GM12878 (cell line): ENCODE measurements around the gene JDP2. TPM values are rescaled to one million over a fixed set of nuclear protein-coding genes. Genes with fewer than 3 reads are reported as not detected.
A peak's percentile ranks its signal among the peaks of the same experiment; 100 is the strongest.

Experiments used
- ATAC-seq: fragments of 200-7000 bp; cut with Tn5 transposase; 3 replicates; pipeline ENCODE4 v1.9.1; 2020; ENCODE audit warnings: mild to moderate bottlenecking, moderate library complexity
- BruUV-seq: library from RNA; stranded (reverse); fragments of 400-500 nt; replicated peaks from 2 replicates; lab custom pipeline; 2021; lab: Mats Ljungman, UMichigan
- CTCF ChIA-PET: fragments of 300-600 bp; sonication (Branson Sonifier 250); formaldehyde crosslinking; extraction: SDS; loops from one replicate; lab custom pipeline; 2021; ENCODE audit warnings: inconsistent platforms; lab: Yijun Ruan, JAX
- POLR2A ChIA-PET: fragments of 350-600 bp; formaldehyde crosslinking; extraction: SDS; loops from one replicate; lab custom pipeline; 2021; ENCODE audit warnings: inconsistent platforms; lab: Charles Lee
- RAD21 ChIA-PET: fragments of 300-600 bp; sonication (Branson Sonifier 250); formaldehyde crosslinking; loops from one replicate; lab custom pipeline; 2023; ENCODE audit warnings: antibody characterized with exemption; ENCODE audit not compliant: unreplicated experiment; lab: Charles Lee
- SMC1A ChIA-PET: fragments of 300-600 bp; sonication (Branson Sonifier 250); formaldehyde crosslinking; loops from one replicate; lab custom pipeline; 2023; ENCODE audit not compliant: unreplicated experiment, uncharacterized antibody; lab: Charles Lee
- DNase-seq: peaks from one replicate; pipeline ENCODE4 v3.0.0-alpha.2; 2011; ENCODE audit warnings: low read depth, low spot score
- FAIRE-seq: peaks from 3 replicates; lab custom pipeline; 2011; peaks lifted over from hg19 to GRCh38; lab: Jason Lieb, UNC
- H2AFZ ChIP-seq: 2 replicates; pipeline ENCODE4 v1.6.0; 2011; ENCODE audit warnings: low read depth, low read length, control low read depth; ENCODE audit not compliant: control insufficient read depth
- H3K27ac ChIP-seq: 2 replicates; pipeline ENCODE4 v1.5.1; 2011; ENCODE audit warnings: control low read depth; ENCODE audit not compliant: control insufficient read depth, insufficient read depth
- H3K27me3 ChIP-seq, 2 experiments: replicated peaks in 1 of 2; 2 replicates each; pipeline versions ENCODE4 v1.6.0 to v1.6.1; 2011; ENCODE audit warnings: low read length in 1 of 2; ENCODE audit not compliant: control insufficient read depth in 2 of 2, insufficient read depth in 2 of 2
- H3K36me3 ChIP-seq, 2 experiments: 2 replicates each; pipeline ENCODE4 v1.5.1; 2011; ENCODE audit warnings: low read length in 1 of 2; ENCODE audit not compliant: control insufficient read depth in 2 of 2, insufficient read depth in 2 of 2
- H3K4me1 ChIP-seq: 2 replicates; pipeline ENCODE4 v1.6.1; 2011; ENCODE audit warnings: mild to moderate bottlenecking, low read length, moderate library complexity, mixed read lengths; ENCODE audit not compliant: control insufficient read depth, insufficient read depth
- H3K4me2 ChIP-seq: 2 replicates; pipeline ENCODE4 v1.6.0; 2011; ENCODE audit warnings: control low read depth; ENCODE audit not compliant: control insufficient read depth, insufficient read depth
- H3K4me3 ChIP-seq: fragments of 200-600 bp; sonication (generic); 2 replicates; pipeline ENCODE4 v1.5.1; 2016
- H3K79me2 ChIP-seq: 2 replicates; pipeline ENCODE4 v1.6.0; 2011; ENCODE audit warnings: low read length; ENCODE audit not compliant: control insufficient read depth, insufficient read depth
- H3K9ac ChIP-seq: 2 replicates; pipeline ENCODE4 v1.8.0; 2011; ENCODE audit warnings: low read length, control low read depth, mixed read lengths; ENCODE audit not compliant: control insufficient read depth, insufficient read depth
- H3K9me3 ChIP-seq: replicated peaks from 3 replicates; pipeline ENCODE4 v1.5.1; 2011; ENCODE audit warnings: mild to moderate bottlenecking, low read length; ENCODE audit not compliant: control insufficient read depth, insufficient read depth
- H4K20me1 ChIP-seq: 2 replicates; pipeline ENCODE4 v1.6.0; 2011; ENCODE audit not compliant: control insufficient read depth, insufficient read depth
- ATF2 ChIP-seq: IDR thresholded peaks from 2 replicates; pipeline ENCODE4 v1.6.1; 2012; ENCODE audit warnings: low read length, inconsistent platforms
- BCL11A ChIP-seq: IDR thresholded peaks from 2 replicates; pipeline ENCODE4 v1.6.1; 2011; ENCODE audit warnings: low read depth, low read length
- DPF2 ChIP-seq: fragments of 450-650 bp; IDR thresholded peaks from 2 replicates; pipeline ENCODE4 v1.6.1; 2017; ENCODE audit warnings: mild to moderate bottlenecking
- EP300 ChIP-seq, 2 experiments: fragments of 150-350 bp in 1 of 2; IDR thresholded peaks; 2 replicates each; pipeline ENCODE4 v1.6.1; 2011 to 2012; ENCODE audit warnings: low read depth in 2 of 2, low read length in 2 of 2, borderline replicate concordance in 1 of 2, improper control_type of control experiment in 1 of 2, inconsistent platforms in 1 of 2; ENCODE audit not compliant: control insufficient read depth in 1 of 2
- GATAD2B ChIP-seq: fragments of 450-650 bp; conservative IDR thresholded peaks from 2 replicates; pipeline ENCODE4 v1.6.1; 2017; ENCODE audit warnings: low read depth, mild to moderate bottlenecking, moderate library complexity
- IKZF2 ChIP-seq, 2 experiments: fragments of 450-650 bp; IDR thresholded peaks; 2 replicates each; pipeline ENCODE4 v1.6.1; 2017; ENCODE audit warnings: mild to moderate bottlenecking in 2 of 2, moderate library complexity in 2 of 2
- MEF2B ChIP-seq: fragments of 450-650 bp; IDR thresholded peaks from 2 replicates; pipeline ENCODE4 v1.6.1; 2018; ENCODE audit warnings: mild to moderate bottlenecking, moderate library complexity; ENCODE audit not compliant: partially characterized antibody, poor library complexity, severe bottlenecking
- MTA2 ChIP-seq: fragments of 450-650 bp; IDR thresholded peaks from 2 replicates; pipeline ENCODE4 v1.6.1; 2016; ENCODE audit warnings: low read depth, mild to moderate bottlenecking, moderate library complexity
- NBN ChIP-seq: fragments of 450-650 bp; IDR thresholded peaks from 2 replicates; pipeline ENCODE4 v1.6.1; 2016
- NFYA ChIP-seq: IDR thresholded peaks from 2 replicates; pipeline ENCODE4 v1.6.1; 2011; ENCODE audit warnings: low read depth, mild to moderate bottlenecking, low read length, improper control_type of control experiment, borderline replicate concordance
- NR2C2 ChIP-seq: IDR thresholded peaks from 2 replicates; pipeline ENCODE4 v1.6.1; 2011; ENCODE audit warnings: borderline replicate concordance, low read depth; ENCODE audit not compliant: control insufficient read depth, insufficient read length
- PAX5 ChIP-seq: IDR thresholded peaks from 2 replicates; pipeline ENCODE4 v1.6.1; 2011; ENCODE audit warnings: low read depth, low read length, borderline replicate concordance
- PKNOX1 ChIP-seq: fragments of 450-650 bp; IDR thresholded peaks from 2 replicates; pipeline ENCODE4 v1.6.1; 2016; ENCODE audit warnings: mild to moderate bottlenecking
- RB1 ChIP-seq: fragments of 450-650 bp; formaldehyde crosslinking; IDR thresholded peaks from 2 replicates; pipeline ENCODE4 v1.6.1; 2017; ENCODE audit warnings: mild to moderate bottlenecking, borderline replicate concordance
- SP1 ChIP-seq: IDR thresholded peaks from one replicate; pipeline ENCODE4 v1.6.1; 2011; ENCODE audit warnings: low read depth, low read length
- TARDBP ChIP-seq: IDR thresholded peaks from 2 replicates; pipeline ENCODE4 v1.6.1; 2016; ENCODE audit warnings: borderline replicate concordance
- ZNF217 ChIP-seq: fragments of 450-650 bp; IDR thresholded peaks from 2 replicates; pipeline ENCODE4 v1.6.1; 2017; ENCODE audit warnings: antibody characterized with exemption, mild to moderate bottlenecking
- ZZZ3 ChIP-seq: IDR thresholded peaks from 2 replicates; pipeline ENCODE4 v1.6.1; 2011; ENCODE audit warnings: low read depth; ENCODE audit not compliant: control insufficient read depth, insufficient read length
- WGBS: methylation state at CpG from one replicate; pipeline ENCODE4 v1.1.6; 2016; ENCODE audit warnings: low lambda C conversion rate; ENCODE audit not compliant: insufficient replicate concordance, insufficient coverage; ENCODE audit errors: missing lambda C conversion rate; 5-methylcytosine and 5-hydroxymethylcytosine counted together
- in situ Hi-C: fragments of 300-500 bp; cut with MboI; formaldehyde crosslinking; loops from 9 replicates; pipeline ENCODE4 v1.14.3; 2018; ENCODE audit warnings: mixed read lengths
- intact Hi-C: fragments of 100-400 bp; cut with micrococcal nuclease; formaldehyde crosslinking; loops from one replicate; pipeline ENCODE4 v1.14.2; 2022; ENCODE audit not compliant: unreplicated experiment
- polyA plus RNA-seq, 11 experiments: library from polyadenylated mRNA; depleted of rRNA in 4 of 11; unstranded in 6 of 11; stranded (reverse) in 5 of 11; fragments of >200 nt; fragmentation: Nextera tagmentation in 4 of 11; fragmentation: Illumina TruSeq in 1 of 11; extraction: Ambion mirVana in 4 of 11; extraction: Trizol in 1 of 11; gene quantifications; 1 replicate in 1 of 11; 2 replicates in 10 of 11; pipeline versions ENCODE4 v1.2.1 to v1.2.3, GENCODE V29; 2011 to 2016; ENCODE audit warnings: inconsistent platforms in 2 of 11, missing spikeins in 2 of 11, low read depth in 1 of 11
- total RNA-seq, 4 experiments: library from RNA; depleted of rRNA in 3 of 4; stranded (reverse); fragments of >200 nt in 3 of 4; fragmentation: Illumina TruSeq in 1 of 4; extraction: Trizol in 1 of 4; gene quantifications; 2 replicates each; pipeline versions ENCODE4 v1.2.1 to v1.2.3, GENCODE V29; 2013 to 2021
- TF ChIP-seq, protein P1 (sequence below): IDR thresholded peaks from 2 replicates; pipeline ENCODE4 v1.6.1; 2011; ENCODE audit warnings: low read depth, low read length, improper control_type of control experiment, borderline replicate concordance

The JDP2 gene
- total and polyA plus RNA-seq, 10 of the 15 experiments (the other 5 are each of a cell fraction or from before 2014, with no cell fraction given): 0.71 to 21.3 (median 11.2) TPM

DNA sequence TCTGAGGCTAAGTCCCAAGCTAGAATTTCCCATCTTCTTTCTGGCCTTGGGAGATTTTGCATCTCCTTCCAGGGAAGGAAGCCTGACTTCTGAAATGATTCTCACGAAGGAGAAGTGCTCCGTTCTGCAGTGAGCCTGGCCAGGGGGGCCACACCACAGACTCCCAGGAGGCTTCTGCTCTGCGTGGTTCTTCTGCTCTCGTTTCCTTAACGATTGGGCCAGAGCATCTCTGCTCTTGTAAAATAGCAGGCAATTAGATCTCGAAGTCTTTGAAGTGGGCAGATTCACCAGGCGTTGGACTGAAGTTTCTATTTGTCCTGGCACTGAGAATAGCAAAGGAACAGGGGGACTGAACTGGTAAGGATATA lies 87.8 kb downstream of the JDP2 start:
- under 1% methylated on average over 7 of the region's 7 CpGs for WGBS
- in situ Hi-C loops: no loop called here
- DNase-seq: no peak
- intact Hi-C loops: loop anchor here (1.0 to 2.0 kb wide), 2 partner anchors 16 to 23 kb away; no protein-coding TSS in a partner anchor
- Histone ChIP-seq H3K27me3 (no peaks in the 10 kb centered on the region), H3K9ac (peak overlapping the region; percentile 90), H3K27ac (peak overlapping the region; percentile 97), H3K9me3 (peaks cover 17% of the 10 kb centered on the region), H4K20me1 (no peaks in the 10 kb centered on the region), H3K4me1 (peaks cover 59% of the 10 kb centered on the region), H2AFZ (peak overlapping the region; percentile 54), H3K79me2 (peaks cover 33% of the 10 kb centered on the region), H3K4me3 (peak overlapping the region; percentile 73), H3K36me3 (no peaks in the 10 kb centered on the region), H3K4me2 (peak overlapping the region; percentile 99)
- RAD21 ChIA-PET: interaction anchor here (0.8 to 21.5 kb wide), 13 partner anchors 10 to 210 kb away, joined by 3 to 645 read pairs (median 6); partner anchors contain the start of gene BATF
- SMC1A ChIA-PET: interaction anchor here (1.1 to 19.9 kb wide), 15 partner anchors 7 to 210 kb away, joined by 3 to 619 read pairs (median 7); no protein-coding TSS in a partner anchor
- peak; percentile 75 for ATAC-seq
- no peak for FAIRE-seq
- POLR2A ChIA-PET: interaction anchor here (0.6 to 19.7 kb wide), 9 partner anchors 8 to 332 kb away, joined by 3 to 385 read pairs (median 4); no protein-coding TSS in a partner anchor
- no TSS peak for BruUV-seq
- CTCF ChIA-PET: interaction anchor here (0.9 to 21.2 kb wide), 12 partner anchors 9 to 140 kb away, joined by 3 to 520 read pairs (median 26); partner anchors contain the start of gene FLVCR2
- TF ChIP-seq IKZF2 (IDR thresholded peaks at IDR 0.05) (peak; percentile 91 to 92), ZNF217 (peak; percentile 68; the same call in 1 of the 2 replicates), DPF2 (peak; percentile 93), PAX5 (peak; percentile 93), RB1 (no peak; the same call in 1 of the 2 replicates), NR2C2 (no peak), MTA2 (peak; percentile 88), NFYA (no peak), SP1 (peak; percentile 24), GATAD2B (peak; percentile 25), ZZZ3 (no peak), EP300 (IDR thresholded peaks at IDR 0.05; ENCODE audit: borderline replicate concordance in 1 of 2, control insufficient read depth in 1 of 2, low read depth in 2 of 2, low read length in 2 of 2) (peak; percentile 55 to 78; a peak in 3 of 4 replicates), MEF2B (peak; percentile 99), BCL11A (peak; percentile 98), NBN (0 out of 2 replicates have a peak, but pooled peaks have one; percentile 73), TARDBP (peak; percentile 80; the same call in 1 of the 2 replicates), PKNOX1 (no peak), ATF2 (peak; percentile 75)
- TF ChIP-seq, protein P1, sequence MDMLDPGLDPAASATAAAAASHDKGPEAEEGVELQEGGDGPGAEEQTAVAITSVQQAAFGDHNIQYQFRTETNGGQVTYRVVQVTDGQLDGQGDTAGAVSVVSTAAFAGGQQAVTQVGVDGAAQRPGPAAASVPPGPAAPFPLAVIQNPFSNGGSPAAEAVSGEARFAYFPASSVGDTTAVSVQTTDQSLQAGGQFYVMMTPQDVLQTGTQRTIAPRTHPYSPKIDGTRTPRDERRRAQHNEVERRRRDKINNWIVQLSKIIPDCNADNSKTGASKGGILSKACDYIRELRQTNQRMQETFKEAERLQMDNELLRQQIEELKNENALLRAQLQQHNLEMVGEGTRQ: no peak
